ENCODE measurements around the gene DLX3. TPM values are rescaled to one million over a fixed set of nuclear protein-coding genes. Genes with fewer than 3 reads are reported as not detected.

DLX3 gene
- total RNA-seq, 1 donor from 2014 or later = not detected

GRCh38 chr17:50026046-50026675 lies 31.1 kb upstream of the DLX3 start:
- DNase-seq (ENCODE audit: low spot score in 2 of 2) = no peak
- FAIRE-seq = no peak

DNA sequence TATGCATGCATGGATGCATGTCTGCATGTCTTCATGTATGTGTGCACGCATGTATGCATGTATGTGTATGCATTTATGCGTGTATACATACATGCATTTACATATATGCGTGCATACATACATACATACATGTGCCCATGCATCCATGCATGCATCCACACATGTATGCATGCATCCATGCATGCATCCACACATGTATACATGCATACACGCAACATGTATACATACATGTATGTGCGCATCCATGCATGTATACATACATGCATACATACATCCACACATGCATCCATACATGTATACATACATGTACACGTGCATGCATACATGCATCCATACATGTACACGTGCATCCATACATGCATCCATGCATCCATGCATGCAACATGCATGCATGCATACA lies 29.8 kb upstream of the DLX3 start:
- no peak for FAIRE-seq
- DNase-seq (ENCODE audit: low spot score in 2 of 2) = no peak

GRCh38 chr17:50023520-50023919 lies 28.5 kb upstream of the DLX3 start:
- DNase-seq (ENCODE audit: low spot score in 2 of 2) (no peak), FAIRE-seq (no peak)

GRCh38 chr17:50022463-50023130 lies 27.6 kb upstream of the DLX3 start:
- FAIRE-seq (no peak), DNase-seq (ENCODE audit: low spot score in 2 of 2) (no peak)

DNA sequence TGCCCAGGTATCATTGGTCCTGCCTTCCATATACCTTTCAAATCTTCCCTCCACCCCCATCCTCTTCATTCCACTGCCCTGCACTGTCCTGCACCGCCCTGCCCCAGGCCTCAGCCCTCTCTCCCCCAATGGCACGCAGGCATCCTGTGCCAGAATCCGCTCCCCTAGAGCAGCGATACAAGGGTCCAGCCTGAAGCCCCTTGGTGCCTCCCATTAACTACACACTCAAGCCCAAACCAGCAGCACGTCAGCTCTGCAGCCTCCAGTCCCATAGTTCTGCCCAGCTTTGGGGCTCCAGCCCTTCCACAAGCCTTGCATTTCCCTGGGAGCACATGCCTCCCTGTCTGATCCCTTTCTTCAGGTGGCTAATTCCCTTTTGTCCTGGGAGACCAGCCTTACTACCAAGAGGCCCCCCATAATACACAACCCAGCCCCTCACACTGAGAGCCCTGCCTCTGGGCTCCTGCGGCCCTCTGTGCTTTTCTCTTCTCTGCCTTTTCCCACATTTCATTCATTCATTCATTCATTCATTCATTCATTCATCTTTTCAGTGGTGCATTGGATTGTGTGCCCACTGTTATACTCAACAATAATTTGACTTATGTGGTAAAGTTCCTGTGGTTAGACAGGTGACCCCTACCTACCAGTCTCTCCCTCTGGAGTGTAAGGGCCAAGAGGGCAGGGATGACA lies 26.8 kb upstream of the DLX3 start:
- DNase-seq (ENCODE audit: low spot score in 2 of 2) (no peak), FAIRE-seq (no peak)

DNA sequence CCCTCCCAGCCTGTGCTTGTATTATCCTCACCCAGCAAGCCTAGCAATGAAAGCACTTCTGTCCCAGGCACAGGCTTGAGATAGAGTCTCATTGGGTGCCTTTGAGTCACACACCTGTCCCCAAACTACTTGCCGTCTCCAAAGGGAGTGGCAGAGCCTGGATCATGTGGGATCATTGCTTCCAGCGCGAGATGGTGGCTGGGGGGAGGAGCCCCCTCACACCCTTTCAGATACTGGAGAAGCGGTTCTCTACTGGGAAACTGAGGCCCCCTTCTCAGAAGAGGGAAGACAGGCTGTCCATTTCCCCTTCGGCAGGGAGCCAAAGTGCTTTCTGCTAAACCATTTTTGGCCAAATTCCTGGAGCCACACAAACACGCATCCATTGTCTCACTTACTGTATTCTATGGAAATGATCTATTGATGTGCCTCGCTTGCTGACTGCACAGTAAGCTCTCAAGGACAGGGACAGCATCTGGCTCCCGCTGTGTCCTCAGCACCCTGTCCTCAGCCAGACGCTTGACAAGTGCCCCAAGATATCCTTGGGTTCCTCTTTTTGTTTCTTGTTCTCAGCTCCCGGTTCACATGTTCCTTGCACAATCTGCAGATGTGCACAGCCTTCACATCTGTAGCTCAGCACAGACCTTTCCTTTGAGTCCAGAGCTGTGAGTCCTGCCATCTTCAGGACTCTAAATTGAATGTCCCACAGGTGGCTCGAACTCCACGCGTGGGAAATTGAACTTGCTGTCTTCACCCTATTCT lies 26.0 kb upstream of the DLX3 start:
- no peak for DNase-seq (ENCODE audit: low spot score in 2 of 2)
- FAIRE-seq = no peak

DNA sequence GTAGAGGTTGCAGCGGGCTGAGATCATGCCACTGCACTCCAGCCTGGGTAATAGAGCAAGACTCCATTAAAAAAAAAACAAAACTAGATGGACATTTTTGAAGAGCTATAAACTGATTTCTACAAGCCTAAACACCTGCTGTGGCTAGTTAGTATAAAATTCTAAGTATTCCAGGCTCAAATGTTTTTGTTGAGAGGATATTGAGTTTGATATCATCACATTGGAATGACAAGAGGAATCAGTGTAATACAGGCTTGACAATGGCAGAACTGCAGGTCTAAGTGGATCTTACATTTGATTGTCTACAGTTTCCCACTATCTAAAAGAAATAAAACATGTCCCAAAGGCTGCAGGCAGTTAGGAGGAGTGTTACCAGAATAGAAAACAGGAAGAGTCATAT lies 23.9 kb upstream of the DLX3 start:
- DNase-seq (ENCODE audit: low spot score in 2 of 2) = no peak
- FAIRE-seq = no peak

DNA sequence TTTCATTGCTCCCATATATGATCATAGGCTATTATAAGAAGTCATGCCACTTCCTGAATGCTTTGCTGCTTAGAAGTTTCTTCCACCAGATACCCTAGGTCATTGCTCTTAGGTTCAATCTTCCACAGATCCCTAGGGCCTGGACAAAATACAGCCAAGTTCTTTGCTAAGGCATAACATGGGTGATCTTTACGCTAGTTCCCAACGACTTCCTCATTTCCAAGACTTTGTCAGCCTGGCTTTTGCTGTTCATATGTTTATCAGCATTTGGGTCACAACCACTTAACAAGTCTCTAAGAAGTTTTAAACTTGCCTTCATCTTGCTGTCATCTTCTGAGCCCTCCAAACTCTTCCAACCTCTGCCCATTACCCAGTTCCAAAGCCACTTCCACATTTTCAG lies 20.1 kb upstream of the DLX3 start:
- FAIRE-seq (no peak), DNase-seq (ENCODE audit: low spot score in 2 of 2) (no peak)

GRCh38 chr17:50014471-50015088 lies 19.6 kb upstream of the DLX3 start:
- FAIRE-seq = no peak
- no peak for DNase-seq (ENCODE audit: low spot score in 2 of 2)

DNA sequence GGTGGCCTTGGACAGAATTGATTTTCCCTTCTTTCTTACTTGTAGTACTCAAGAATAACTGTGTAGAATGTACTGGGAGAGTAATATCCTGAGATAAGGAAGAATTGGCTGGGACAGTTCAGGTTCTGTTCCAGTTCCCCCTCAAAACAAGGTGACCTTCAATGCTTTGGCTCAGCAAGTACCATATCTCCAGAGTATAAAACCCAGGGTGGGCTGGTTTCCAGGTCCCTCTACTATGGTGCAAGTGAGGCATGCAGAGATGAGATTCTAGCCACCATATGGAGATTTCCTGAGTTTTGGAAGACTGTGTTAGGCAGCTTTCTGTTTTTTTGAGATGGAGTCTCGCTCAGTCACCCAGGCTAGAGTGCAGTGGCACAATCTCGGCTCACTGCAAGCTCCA lies 18.1 kb upstream of the DLX3 start:
- no peak for FAIRE-seq
- no peak for DNase-seq (ENCODE audit: low spot score in 2 of 2)

GRCh38 chr17:50009282-50009681 lies 14.3 kb upstream of the DLX3 start:
- no peak for FAIRE-seq

DNA sequence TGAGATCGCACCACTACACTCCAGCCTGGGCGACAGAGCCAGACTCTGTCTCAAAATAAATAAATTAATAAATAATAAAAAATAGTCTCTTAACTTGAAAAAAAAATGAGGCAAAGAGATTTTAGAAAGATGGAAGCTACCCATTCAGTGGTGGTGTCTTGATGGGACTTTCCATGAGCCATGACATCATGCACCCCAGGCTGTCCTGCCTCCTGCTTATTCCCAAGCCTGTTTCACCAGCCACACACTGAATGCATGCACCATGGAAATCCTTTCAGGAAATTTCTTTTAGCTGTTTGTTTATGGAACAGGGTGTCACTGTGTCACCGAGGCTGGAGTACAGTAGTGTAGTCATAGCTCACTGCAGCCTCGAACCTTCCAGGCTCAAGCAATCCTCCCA lies 8.9 kb upstream of the DLX3 start:
- DNase-seq (ENCODE audit: low spot score in 2 of 2) = no peak
- no peak for FAIRE-seq

More at GRCh38 chr17:50009282-50009681, 14.3 kb upstream of the DLX3 start:
- DNase-seq (ENCODE audit: low spot score in 2 of 2) = no peak

DNA sequence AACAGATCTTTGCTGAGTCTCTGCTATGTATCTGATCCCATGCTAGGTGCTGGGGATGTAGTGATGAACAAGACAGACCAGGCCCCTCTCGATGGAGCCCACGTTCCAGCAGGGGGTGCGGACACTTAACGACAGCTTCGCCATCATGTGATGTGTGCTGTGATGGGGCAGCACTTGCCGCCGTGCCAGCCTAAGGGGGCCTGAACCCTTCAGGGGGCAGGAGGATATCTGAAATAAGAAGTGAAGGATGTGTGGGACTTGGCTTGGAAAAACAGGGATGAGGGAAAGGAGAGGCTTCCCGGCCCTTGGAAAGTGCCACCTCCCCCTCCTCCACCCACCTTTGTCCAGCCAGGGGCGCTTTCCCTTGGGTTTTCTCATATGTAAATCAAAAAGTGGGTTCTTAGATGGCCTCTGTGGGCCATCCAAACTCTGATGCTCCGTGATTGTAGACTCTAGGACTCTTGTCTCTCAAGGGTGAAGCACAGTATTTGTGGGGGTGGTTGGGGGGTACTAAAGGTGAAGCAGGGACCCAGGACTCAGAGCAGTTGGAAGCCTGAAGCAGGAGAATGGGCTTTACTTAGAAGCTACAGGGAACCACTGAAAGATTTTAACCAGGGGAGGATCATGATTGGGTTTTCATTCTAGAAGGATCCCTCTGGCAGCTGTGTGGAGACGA lies 4.0 kb upstream of the DLX3 start:
- no peak for DNase-seq (ENCODE audit: low spot score in 2 of 2)
- no peak for FAIRE-seq

- peak; percentile 65 to 79 for DNase-seq (ENCODE audit: low spot score in 2 of 2)
- no peak for FAIRE-seq
Observed at GRCh38 chr17:49997773-49998703, 3.0 kb upstream of the DLX3 start.

- FAIRE-seq (no peak), DNase-seq (ENCODE audit: low spot score in 2 of 2) (no peak)
Observed at GRCh38 chr17:49997301-49997650, 2.3 kb upstream of the DLX3 start.

DNA sequence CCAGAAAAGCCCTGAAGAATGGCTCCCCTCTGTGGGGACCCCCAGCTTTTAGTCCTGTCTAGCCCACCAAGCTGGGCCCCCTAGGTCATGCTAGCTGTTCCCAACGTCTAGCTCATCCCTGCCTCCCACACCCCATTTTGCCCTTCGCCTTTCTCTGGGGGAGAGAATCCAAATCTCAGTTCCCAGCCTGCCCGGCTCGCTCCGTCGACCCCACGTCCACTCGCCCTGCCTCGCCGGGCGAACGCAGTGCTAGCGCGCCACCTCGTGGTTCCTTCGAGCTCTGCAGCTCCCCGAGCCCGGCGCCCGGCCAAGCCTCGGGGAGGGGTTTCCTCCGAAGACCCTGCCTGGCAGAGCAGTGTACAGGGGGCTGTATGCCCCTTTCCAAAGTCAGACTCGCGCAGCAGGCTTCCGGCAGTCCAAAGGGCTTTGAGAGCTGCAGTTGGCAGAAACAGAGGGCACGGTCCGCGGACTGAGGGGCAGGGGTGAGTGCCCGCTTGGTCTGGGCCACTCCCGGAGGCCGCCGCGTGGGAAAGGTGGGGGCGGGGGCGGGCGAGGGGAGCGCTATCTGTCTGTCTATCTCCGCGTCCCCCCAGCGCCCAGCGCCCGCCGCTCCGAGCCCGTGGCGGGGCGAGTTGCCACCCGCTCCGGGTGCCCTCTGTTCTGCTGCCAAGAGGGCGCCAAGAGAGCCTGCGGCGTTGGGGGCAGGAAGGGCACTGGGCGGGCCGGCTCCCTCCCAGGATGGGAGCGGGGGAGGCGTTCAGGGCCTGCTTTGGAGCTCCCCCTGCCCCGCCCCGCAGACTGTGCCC lies 1.7 kb upstream of the DLX3 start:
- peak; percentile 64 to 70 for DNase-seq (ENCODE audit: low spot score in 2 of 2)
- no peak for FAIRE-seq

- FAIRE-seq (no peak), DNase-seq (ENCODE audit: low spot score in 2 of 2) (no peak)
Observed at GRCh38 chr17:49996121-49996494, 1.1 kb upstream of the DLX3 start.

All from frontal cortex (tissue), 4 donors.